ENCODE measurements around the gene OXGR1.

The OXGR1 gene

GRCh38 chr13:96958286-96958891, 35.9 kb downstream of the OXGR1 start:
- DNase-seq, result no peak

GRCh38 chr13:96952595-96952994, 41.7 kb downstream of the OXGR1 start:
- DNase-seq, result no peak

GRCh38 chr13:96948127-96948526, 46.1 kb downstream of the OXGR1 start:
- DNase-seq, result no peak

- DNase-seq, result no peak
These were observed 46.8 kb downstream of the OXGR1 start for GRCh38 chr13:96947343-96947910.

- no peak for DNase-seq
These were observed 47.5 kb downstream of the OXGR1 start for GRCh38 chr13:96946709-96947311.

GRCh38 chr13:96940961-96941360, 53.3 kb downstream of the OXGR1 start:
- no peak for DNase-seq

- no peak for DNase-seq
These were observed 58.4 kb downstream of the OXGR1 start for GRCh38 chr13:96935901-96936300.

All from effector CD4-positive, alpha-beta T cell (primary cell).